IPS-20b (cell line): ENCODE results near the gene MACROD2.

ENCODE experiments used
- H3K27ac ChIP-seq: one replicate; pipeline ENCODE4 v1.5.1; 2013; ENCODE audit warnings: low read length
- H3K27me3 ChIP-seq: 2 replicates; pipeline ENCODE4 v1.6.1; 2013; ENCODE audit warnings: mild to moderate bottlenecking, low read length, inconsistent platforms; ENCODE audit not compliant: insufficient read depth
- H3K36me3 ChIP-seq: 2 replicates; pipeline ENCODE4 v1.6.1; 2013; ENCODE audit warnings: low read depth, mild to moderate bottlenecking, inconsistent platforms, low read length, moderate library complexity; ENCODE audit not compliant: insufficient read depth
- H3K4me1 ChIP-seq: 2 replicates; pipeline ENCODE4 v1.6.1; 2013; ENCODE audit warnings: mild to moderate bottlenecking, control low read depth, inconsistent platforms, low read length, moderate library complexity; ENCODE audit not compliant: insufficient read depth
- H3K4me3 ChIP-seq: 2 replicates; pipeline ENCODE4 v1.5.1; 2013; ENCODE audit warnings: mild to moderate bottlenecking, low read length, inconsistent platforms
- H3K9ac ChIP-seq: 2 replicates; pipeline ENCODE4 v1.6.1; 2013; ENCODE audit warnings: low read depth, mild to moderate bottlenecking, inconsistent platforms, low read length, moderate library complexity
- H3K9me3 ChIP-seq: 2 replicates; pipeline ENCODE4 v1.6.1; 2013; ENCODE audit warnings: mild to moderate bottlenecking, low read depth, low read length, inconsistent platforms; ENCODE audit not compliant: insufficient read depth

MACROD2 gene

DNA sequence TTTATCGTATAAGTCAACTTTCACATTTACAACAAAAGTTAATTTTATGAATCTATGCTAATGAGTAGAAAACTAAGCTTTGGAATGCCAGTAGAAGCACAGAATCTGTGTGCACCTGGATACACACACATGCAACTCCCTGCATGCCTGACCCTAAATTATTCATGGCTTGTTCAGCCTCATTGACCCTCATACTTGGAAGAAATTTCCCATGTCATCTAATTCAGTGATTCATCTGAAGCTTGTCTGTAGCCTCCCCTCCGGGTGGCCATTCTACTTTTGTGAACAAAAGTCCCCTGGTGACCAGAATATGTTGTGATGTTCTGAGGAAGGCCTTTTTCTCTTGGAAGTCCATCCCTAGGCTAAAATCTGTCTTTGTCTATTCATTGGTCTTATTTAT, 1499.5 kb downstream of the MACROD2 start:
- H3K9ac ChIP-seq = no peak overlapping the region
- no peaks in the 10 kb centered on the region for H3K9me3 ChIP-seq
- no peaks in the 10 kb centered on the region for H3K27me3 ChIP-seq
- H3K4me3 ChIP-seq = no peak overlapping the region
- H3K4me1 ChIP-seq = peaks cover 9% of the 10 kb centered on the region; the same call in 1 of the 2 replicates
- no peak overlapping the region for H3K27ac ChIP-seq
- no peaks in the 10 kb centered on the region for H3K36me3 ChIP-seq

DNA sequence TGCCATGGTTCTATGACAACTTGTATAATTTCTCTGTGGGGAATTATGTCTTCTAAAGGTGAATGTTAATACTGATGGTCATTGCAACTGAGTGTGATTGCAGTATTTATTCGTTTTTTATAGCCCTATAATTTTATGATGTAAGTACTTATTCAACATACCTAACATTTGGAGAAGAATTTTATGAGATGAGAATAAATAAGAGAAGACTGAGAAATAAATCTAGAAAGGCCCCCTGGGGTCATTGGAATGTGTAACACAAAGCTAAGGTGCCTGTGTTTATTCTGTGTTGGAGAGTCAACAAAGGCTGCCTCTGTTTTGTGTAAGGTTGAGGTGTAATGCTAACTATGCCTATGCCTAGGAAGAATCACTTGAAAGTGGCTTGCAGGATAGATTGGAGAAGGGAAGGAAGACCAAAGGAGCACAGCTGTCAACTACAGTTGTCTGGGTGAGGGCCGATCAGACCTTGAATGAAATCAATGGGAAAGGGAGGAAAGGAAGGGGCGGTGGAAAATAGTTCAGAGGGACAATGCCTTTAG, 1501.3 kb downstream of the MACROD2 start:
- peaks cover 9% of the 10 kb centered on the region; the same call in 1 of the 2 replicates for H3K4me1 ChIP-seq
- no peaks in the 10 kb centered on the region for H3K36me3 ChIP-seq
- no peak overlapping the region for H3K27ac ChIP-seq
- no peaks in the 10 kb centered on the region for H3K9me3 ChIP-seq
- H3K9ac ChIP-seq = no peak overlapping the region
- no peaks in the 10 kb centered on the region for H3K27me3 ChIP-seq
- no peak overlapping the region for H3K4me3 ChIP-seq

DNA sequence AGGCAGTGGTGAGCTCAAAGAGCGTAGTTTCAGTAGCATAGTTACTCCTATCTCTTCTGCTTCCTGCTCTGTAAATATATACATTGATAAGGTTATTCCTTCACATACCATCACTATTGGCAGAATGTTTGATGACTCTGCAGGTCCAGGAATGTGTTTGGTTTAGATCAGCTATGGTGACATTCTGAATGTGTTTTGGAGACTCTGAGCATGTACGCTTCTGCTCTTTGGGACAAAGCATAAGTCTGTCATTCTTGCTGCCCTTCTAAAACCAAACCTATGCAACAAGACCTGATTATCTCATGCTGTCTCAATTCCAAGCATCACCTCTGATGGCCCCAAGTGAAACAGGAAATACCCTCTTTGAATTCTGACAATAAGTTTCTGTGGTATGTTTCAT, 1503.6 kb downstream of the MACROD2 start:
- Histone ChIP-seq H3K27ac (no peak overlapping the region), H3K36me3 (no peaks in the 10 kb centered on the region), H3K27me3 (no peaks in the 10 kb centered on the region), H3K9ac (no peak overlapping the region), H3K4me1 (peaks cover 9% of the 10 kb centered on the region; the same call in 1 of the 2 replicates), H3K4me3 (no peak overlapping the region), H3K9me3 (no peaks in the 10 kb centered on the region)

DNA sequence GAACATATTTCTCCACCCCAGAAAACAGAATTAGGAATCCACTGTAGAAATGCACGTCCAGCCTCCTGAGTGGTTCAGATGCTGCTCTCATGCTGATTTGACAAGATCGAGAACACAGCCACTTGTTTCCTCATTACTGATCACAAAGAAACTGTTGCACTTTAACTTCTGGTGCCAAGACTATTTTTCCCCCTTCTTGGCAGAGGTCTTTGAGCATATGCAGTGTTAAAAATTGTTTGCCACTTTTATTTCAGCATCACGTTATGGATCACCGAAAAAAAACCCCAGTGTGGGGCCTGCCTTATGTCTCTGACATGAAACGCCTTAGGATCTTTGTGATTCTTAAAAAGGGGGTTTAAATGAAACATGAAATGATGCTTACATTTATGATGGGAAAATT, 1511.0 kb downstream of the MACROD2 start:
- H3K4me3 ChIP-seq = no peak overlapping the region
- H3K27me3 ChIP-seq = no peaks in the 10 kb centered on the region
- no peaks in the 10 kb centered on the region for H3K4me1 ChIP-seq
- H3K9ac ChIP-seq = no peak overlapping the region
- no peaks in the 10 kb centered on the region for H3K9me3 ChIP-seq
- H3K27ac ChIP-seq = no peak overlapping the region
- H3K36me3 ChIP-seq = no peaks in the 10 kb centered on the region

DNA sequence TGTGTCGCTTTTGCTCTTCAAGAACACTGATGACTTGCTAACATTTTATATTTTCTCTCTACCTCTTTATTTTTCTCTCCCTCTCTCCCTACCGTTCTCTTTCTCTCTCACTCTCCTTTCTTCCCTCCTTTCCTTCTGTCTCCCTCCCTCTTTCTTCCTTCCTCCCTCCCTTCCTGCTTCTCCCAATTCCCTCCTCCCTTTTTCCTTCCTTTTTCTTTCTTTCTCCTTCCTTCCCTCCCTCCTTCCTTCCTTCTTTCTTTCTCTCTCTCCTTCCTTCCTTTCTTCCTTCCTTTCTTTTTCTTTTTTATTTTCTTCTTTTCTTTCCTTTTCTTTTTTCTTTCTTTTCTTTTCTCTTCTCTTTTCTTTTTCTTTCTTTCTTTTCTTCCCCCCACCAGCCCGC, 1511.8 kb downstream of the MACROD2 start:
- Histone ChIP-seq H3K27me3 (no peaks in the 10 kb centered on the region), H3K27ac (no peak overlapping the region), H3K9me3 (no peaks in the 10 kb centered on the region), H3K9ac (no peak overlapping the region), H3K36me3 (no peaks in the 10 kb centered on the region), H3K4me3 (no peak overlapping the region), H3K4me1 (no peaks in the 10 kb centered on the region)

DNA sequence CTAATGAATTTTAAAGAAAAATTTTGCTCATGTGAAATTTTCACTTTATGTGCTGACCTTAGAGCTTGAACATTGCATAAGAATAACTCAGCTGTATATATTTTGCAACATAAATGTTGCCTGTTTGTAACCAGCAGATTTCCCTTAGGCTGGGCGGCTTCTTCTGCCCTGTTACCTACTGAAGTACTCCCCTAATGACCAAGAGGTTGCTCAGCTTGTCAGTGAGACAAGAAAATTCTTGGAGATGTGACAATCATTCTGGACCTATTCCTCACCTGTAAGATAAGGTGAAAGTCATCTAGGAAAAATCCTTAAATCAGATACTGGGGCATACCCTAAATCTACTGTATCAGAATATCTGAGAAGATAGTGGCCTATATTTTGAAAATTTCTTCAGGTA, 1516.2 kb downstream of the MACROD2 start:
- no peaks in the 10 kb centered on the region for H3K27me3 ChIP-seq
- H3K27ac ChIP-seq = no peak overlapping the region
- H3K9ac ChIP-seq = no peak overlapping the region
- no peaks in the 10 kb centered on the region for H3K4me1 ChIP-seq
- no peaks in the 10 kb centered on the region for H3K36me3 ChIP-seq
- no peaks in the 10 kb centered on the region for H3K9me3 ChIP-seq
- no peak overlapping the region for H3K4me3 ChIP-seq

DNA sequence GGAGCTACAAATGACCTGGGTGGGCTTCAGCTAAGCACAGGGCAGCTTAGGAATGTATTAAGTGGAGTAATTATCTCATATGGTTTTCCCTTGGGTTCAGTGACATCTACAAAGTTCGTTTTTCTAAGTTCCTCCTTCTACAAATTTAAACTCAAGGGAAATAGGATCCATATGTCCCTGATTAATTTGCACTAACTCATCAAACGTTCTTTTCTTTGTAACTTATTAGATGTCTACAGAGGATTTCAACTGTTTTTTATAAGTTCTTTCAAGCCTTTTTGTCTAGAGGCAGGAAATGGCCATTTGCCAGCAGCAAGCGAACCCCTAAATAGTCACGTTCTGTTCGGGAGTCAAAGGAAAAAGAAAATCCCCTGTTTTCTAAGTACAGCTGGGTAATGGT, 1517.6 kb downstream of the MACROD2 start:
- H3K9ac ChIP-seq = no peak overlapping the region
- H3K27ac ChIP-seq = no peak overlapping the region
- H3K27me3 ChIP-seq = no peaks in the 10 kb centered on the region
- H3K9me3 ChIP-seq = no peaks in the 10 kb centered on the region
- H3K4me1 ChIP-seq = no peaks in the 10 kb centered on the region
- no peaks in the 10 kb centered on the region for H3K36me3 ChIP-seq
- H3K4me3 ChIP-seq = no peak overlapping the region

DNA sequence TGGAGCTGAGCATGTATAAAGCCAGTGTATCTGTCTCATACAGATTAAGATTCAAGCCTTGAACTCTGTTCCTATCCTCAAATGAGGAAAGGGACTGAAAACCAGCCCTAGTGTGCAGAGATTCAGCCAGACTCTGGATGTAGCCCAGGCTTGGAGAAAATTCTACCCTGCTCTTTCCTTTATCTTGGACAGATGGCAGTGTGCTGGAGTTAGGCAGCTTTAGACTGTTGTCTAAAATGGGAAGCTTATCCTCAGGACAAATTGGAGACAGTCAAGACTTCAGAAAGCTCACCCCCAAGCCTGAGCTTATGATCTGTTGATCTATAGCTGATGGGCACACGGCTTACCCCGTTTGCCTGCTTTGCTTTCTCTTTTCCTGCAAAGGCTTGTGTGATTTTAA, 1520.4 kb downstream of the MACROD2 start:
- no peak overlapping the region for H3K4me3 ChIP-seq
- H3K9ac ChIP-seq = no peak overlapping the region
- H3K4me1 ChIP-seq = no peaks in the 10 kb centered on the region
- H3K36me3 ChIP-seq = no peaks in the 10 kb centered on the region
- H3K9me3 ChIP-seq = no peaks in the 10 kb centered on the region
- H3K27ac ChIP-seq = no peak overlapping the region
- H3K27me3 ChIP-seq = no peaks in the 10 kb centered on the region

DNA sequence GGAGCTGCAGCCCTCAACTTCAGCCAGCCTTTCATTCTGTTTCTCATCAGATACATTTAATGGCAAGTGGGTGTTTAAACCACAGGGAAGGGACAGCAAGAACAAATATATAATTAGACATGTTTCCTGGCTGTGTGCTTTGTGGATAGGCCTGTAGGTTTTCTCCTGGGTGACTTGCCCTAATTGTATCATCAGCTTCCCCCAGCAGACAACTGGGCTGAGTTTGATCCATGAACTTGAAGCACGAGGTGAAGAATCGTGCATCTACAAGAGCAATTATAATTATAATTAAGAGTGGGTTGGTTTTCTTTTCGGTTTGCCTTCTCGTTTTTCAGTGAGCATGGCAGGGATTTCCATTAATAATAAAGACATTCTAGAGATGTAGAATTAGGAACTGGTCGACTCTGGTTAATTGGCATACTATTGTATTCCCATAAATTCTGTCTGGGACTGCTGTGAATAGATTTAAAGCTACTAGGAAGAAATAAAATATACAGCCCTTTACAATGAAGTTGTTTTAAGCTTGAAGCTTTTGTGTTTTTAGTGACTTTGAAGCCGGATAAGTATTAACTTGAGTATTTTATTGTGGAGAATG, 1525.7 kb downstream of the MACROD2 start:
- Histone ChIP-seq H3K9me3 (no peaks in the 10 kb centered on the region), H3K27me3 (no peaks in the 10 kb centered on the region), H3K4me3 (no peak overlapping the region), H3K9ac (no peak overlapping the region), H3K27ac (no peak overlapping the region), H3K4me1 (no peaks in the 10 kb centered on the region), H3K36me3 (no peaks in the 10 kb centered on the region)

DNA sequence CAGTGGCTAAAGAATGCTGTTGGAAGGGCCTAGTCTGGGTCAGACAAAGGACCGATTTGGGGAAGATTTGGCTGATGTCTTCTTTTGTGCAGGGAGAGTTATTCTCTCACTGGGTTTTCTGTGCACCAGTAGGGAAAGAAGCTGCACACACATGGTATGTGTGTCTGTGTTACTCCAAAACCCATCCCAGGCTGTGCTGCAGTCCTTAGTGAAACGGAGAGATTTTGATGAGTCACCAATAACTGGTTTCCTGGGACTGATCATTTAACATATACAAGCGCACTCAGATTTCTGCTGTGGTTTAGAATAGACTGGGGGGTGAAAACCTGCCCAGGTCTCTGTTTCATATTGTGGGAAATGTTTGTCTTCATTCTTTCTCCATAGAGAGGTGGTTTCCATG, 1528.1 kb downstream of the MACROD2 start:
- Histone ChIP-seq H3K4me1 (no peaks in the 10 kb centered on the region), H3K9ac (no peak overlapping the region), H3K4me3 (no peak overlapping the region), H3K27me3 (no peaks in the 10 kb centered on the region), H3K9me3 (no peaks in the 10 kb centered on the region), H3K36me3 (no peaks in the 10 kb centered on the region), H3K27ac (no peak overlapping the region)

DNA sequence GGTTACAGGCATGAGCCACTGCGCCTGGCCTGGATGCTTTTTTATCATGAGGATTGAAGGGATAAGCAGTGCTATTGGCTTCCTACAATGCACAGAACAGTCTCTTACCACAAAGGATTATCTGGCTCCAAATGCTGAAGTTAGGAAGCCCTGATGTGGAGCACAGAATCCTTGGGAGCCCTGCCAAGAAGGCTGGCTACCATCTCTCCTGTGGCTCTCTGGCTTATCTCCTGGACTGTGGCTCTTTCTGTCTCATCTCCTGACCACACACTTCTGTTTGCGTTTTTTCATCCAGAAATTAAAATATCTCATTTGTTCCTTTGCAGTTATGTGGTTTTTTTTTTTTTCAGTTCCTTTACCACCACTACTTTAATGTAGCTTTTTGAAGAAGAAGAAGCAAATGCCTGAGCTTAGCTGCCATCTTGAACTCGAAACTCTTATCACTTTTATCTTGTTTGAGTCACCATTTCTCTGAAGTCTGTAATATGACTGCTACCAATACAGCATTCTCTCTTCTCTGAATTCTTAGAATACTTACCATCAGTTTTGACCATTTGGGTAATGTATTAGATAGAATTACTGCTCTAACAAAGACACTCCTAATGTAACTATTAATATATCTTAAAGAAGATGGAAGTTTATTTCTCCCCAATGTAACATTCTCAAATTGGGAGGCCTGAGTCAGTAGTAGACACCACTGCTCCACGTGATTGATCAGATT, 1533.2 kb downstream of the MACROD2 start:
- Histone ChIP-seq H3K27ac (no peak overlapping the region), H3K9me3 (no peaks in the 10 kb centered on the region), H3K9ac (no peak overlapping the region)

DNA sequence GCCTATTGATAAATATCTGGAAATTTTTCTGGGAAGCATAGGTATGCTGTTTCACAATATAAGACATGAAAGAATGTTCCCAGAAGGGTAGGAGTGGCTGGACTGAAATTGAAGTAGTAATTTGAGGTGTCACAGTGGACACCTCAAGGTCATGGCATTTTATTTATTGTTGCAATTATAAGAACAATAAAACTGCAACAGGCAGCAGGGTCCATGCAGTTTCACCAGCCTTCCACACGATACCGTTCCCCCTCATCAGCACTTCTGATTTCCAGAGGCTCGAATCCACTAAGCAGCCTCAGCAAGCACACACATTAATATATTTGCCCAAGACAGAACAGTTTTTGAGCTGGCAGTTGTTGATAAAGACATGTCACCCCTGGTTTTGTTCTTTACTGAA, 1540.5 kb downstream of the MACROD2 start:
- no peaks in the 10 kb centered on the region for H3K27me3 ChIP-seq
- H3K9me3 ChIP-seq = no peaks in the 10 kb centered on the region
- no peaks in the 10 kb centered on the region for H3K4me1 ChIP-seq
- no peaks in the 10 kb centered on the region for H3K36me3 ChIP-seq
- no peak overlapping the region for H3K9ac ChIP-seq
- no peak overlapping the region for H3K27ac ChIP-seq
- H3K4me3 ChIP-seq = no peak overlapping the region

More for the DNA sequence above, 1533.2 kb downstream of the MACROD2 start:
- Histone ChIP-seq H3K4me1 (no peaks in the 10 kb centered on the region), H3K36me3 (no peaks in the 10 kb centered on the region), H3K27me3 (no peaks in the 10 kb centered on the region), H3K4me3 (no peak overlapping the region)
